Stomach (tissue), 4 donors: Measurements from ENCODE around the gene ARHGAP35.

Experiments used
- POLR2A ChIP-seq, 4 donors: fragments of 450-650 bp; IDR thresholded peaks; one replicate each; pipeline ENCODE4 v1.6.1; 2016; ENCODE audit warnings: antibody characterized with exemption in 4 of 4, control low read depth in 2 of 4, mild to moderate bottlenecking in 1 of 4, moderate library complexity in 1 of 4
- POLR2AphosphoS5 ChIP-seq, 3 donors: sonication (generic); formaldehyde crosslinking; IDR thresholded peaks; one replicate each; pipeline ENCODE4 v1.6.1; 2016; ENCODE audit warnings: antibody characterized with exemption in 3 of 3
- TF ChIP-seq, protein P1 (sequence below), 7 experiments: fragments of 450-650 bp in 4 of 7; fragments of 200-600 bp in 3 of 7; sonication (generic) in 3 of 7; IDR thresholded peaks; one replicate each; pipeline ENCODE4 v1.5.1; 2016 to 2019; ENCODE audit warnings: antibody characterized with exemption in 7 of 7, control low read depth in 2 of 7, mild to moderate bottlenecking in 1 of 7

DNA sequence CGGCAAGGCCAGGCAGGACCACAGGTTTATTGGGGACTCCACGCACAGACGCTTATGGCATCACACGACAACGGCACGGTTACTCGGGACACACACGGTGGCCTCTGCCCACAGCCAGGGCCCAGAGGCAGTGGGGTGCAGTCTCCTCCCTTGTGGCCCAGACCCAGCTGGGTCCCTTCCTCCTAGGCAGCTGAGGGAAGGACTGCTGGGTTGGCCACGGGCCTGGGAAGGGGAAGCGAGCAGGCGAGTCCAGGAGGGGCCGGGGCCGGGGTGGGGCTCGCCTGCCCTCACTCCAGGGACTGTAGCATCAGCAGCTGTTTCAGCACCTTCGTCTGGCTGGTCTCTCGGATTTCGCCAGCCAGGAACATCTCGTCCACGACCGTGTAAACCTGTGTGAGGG is 22.6 kb upstream of the ARHGAP35 start:
- TF ChIP-seq, protein P1, sequence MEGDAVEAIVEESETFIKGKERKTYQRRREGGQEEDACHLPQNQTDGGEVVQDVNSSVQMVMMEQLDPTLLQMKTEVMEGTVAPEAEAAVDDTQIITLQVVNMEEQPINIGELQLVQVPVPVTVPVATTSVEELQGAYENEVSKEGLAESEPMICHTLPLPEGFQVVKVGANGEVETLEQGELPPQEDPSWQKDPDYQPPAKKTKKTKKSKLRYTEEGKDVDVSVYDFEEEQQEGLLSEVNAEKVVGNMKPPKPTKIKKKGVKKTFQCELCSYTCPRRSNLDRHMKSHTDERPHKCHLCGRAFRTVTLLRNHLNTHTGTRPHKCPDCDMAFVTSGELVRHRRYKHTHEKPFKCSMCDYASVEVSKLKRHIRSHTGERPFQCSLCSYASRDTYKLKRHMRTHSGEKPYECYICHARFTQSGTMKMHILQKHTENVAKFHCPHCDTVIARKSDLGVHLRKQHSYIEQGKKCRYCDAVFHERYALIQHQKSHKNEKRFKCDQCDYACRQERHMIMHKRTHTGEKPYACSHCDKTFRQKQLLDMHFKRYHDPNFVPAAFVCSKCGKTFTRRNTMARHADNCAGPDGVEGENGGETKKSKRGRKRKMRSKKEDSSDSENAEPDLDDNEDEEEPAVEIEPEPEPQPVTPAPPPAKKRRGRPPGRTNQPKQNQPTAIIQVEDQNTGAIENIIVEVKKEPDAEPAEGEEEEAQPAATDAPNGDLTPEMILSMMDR (IDR thresholded peaks at IDR 0.05): no peak
- TF ChIP-seq POLR2A (IDR thresholded peaks at IDR 0.05) (no peak), POLR2AphosphoS5 (IDR thresholded peaks at IDR 0.05) (no peak)
